SK-N-SH (cell line): ENCODE data around the gene TGFB1I1. TPM values are rescaled to one million over a fixed set of nuclear protein-coding genes. Genes with fewer than 3 reads are reported as not detected.

Source experiments
- CTCF ChIA-PET: fragments of 300-600, 350-600 bp; formaldehyde crosslinking; extraction: SDS; loops from one replicate; lab custom pipeline; 2021; lab: Yijun Ruan, JAX
- POLR2A ChIA-PET: fragments of 350-600 bp; sonication (Branson Sonifier 250); formaldehyde crosslinking; extraction: SDS; loops from one replicate; lab custom pipeline; 2020; ENCODE audit warnings: antibody characterized with exemption, inconsistent platforms; lab: Yijun Ruan, JAX
- DNase-seq: peaks from one replicate; pipeline ENCODE4 v3.0.0; 2012
- H2AFZ ChIP-seq: fragments of 200-600 bp; sonication (generic); 2 replicates; pipeline ENCODE4 v1.8.1; 2016; ENCODE audit warnings: antibody characterized with exemption, mild to moderate bottlenecking, low read depth
- H3F3A ChIP-seq: fragments of 200-600 bp; sonication (generic); replicated peaks from 2 replicates; pipeline ENCODE3; 2016; ENCODE audit warnings: antibody characterized with exemption, mild to moderate bottlenecking; ENCODE audit not compliant: insufficient read depth
- H3K27ac ChIP-seq, 2 experiments: fragments of 200-500 bp in 1 of 2; fragments of 200-600 bp in 1 of 2; sonication (Bioruptor generic) in 1 of 2; sonication (generic), shearing (Covaris generic) in 1 of 2; 2 replicates each; pipeline versions ENCODE4 v1.5.1 to v1.6.1; 2014 to 2016; ENCODE audit warnings: low read depth in 2 of 2, inconsistent platforms in 1 of 2, low read length in 1 of 2, mild to moderate bottlenecking in 1 of 2, mixed read lengths in 1 of 2
- H3K27me3 ChIP-seq: fragments of 200-600 bp; sonication (generic), shearing (Covaris generic); 2 replicates; pipeline ENCODE4 v1.6.1; 2016; ENCODE audit warnings: mixed run types; ENCODE audit not compliant: insufficient read depth
- H3K36me3 ChIP-seq, 2 experiments: fragments of 200-500 bp in 1 of 2; fragments of 200-600 bp in 1 of 2; sonication (Bioruptor generic) in 1 of 2; sonication (generic) in 1 of 2; replicated peaks in 1 of 2; 2 replicates each; pipeline versions ENCODE3 to v1.5.1; 2014 to 2016; ENCODE audit warnings: low read length in 1 of 2, mild to moderate bottlenecking in 1 of 2; ENCODE audit not compliant: insufficient read depth in 2 of 2, control insufficient read depth in 1 of 2
- H3K4me1 ChIP-seq, 2 experiments: fragments of 200-500 bp in 1 of 2; fragments of 200-600 bp in 1 of 2; sonication (Bioruptor generic) in 1 of 2; sonication (generic), shearing (Covaris generic) in 1 of 2; 2 replicates each; pipeline versions ENCODE4 v1.5.1 to v1.6.1; 2014 to 2016; ENCODE audit warnings: low read depth in 1 of 2, low read length in 1 of 2, mixed run types in 1 of 2; ENCODE audit not compliant: insufficient read depth in 2 of 2, control insufficient read depth in 1 of 2
- H3K4me2 ChIP-seq: fragments of 200-600 bp; sonication (generic), shearing (Covaris generic); 2 replicates; pipeline ENCODE4 v1.6.1; 2017; ENCODE audit warnings: mixed run types
- H3K4me3 ChIP-seq, 2 experiments: fragments of 200-500 bp in 1 of 2; fragments of 200-600 bp in 1 of 2; sonication (Bioruptor generic) in 1 of 2; sonication (generic), shearing (Covaris generic) in 1 of 2; 2 replicates each; pipeline versions ENCODE4 v1.5.1 to v1.8.1; 2014 to 2016; ENCODE audit warnings: low read depth in 2 of 2, inconsistent platforms in 1 of 2, low read length in 1 of 2, mild to moderate bottlenecking in 1 of 2, mixed read lengths in 1 of 2, moderate library complexity in 1 of 2
- H3K79me2 ChIP-seq: fragments of 200-600 bp; sonication (generic); 2 replicates; pipeline ENCODE4 v1.8.1; 2017; ENCODE audit warnings: mild to moderate bottlenecking; ENCODE audit not compliant: insufficient read depth
- H3K9ac ChIP-seq: fragments of 200-600 bp; sonication (generic); 2 replicates; pipeline ENCODE4 v1.6.1; 2017; ENCODE audit warnings: mixed run types
- H3K9me2 ChIP-seq: fragments of 200-600 bp; sonication (generic); 2 replicates; pipeline ENCODE4 v1.6.1; 2017; ENCODE audit warnings: mixed run types
- H3K9me3 ChIP-seq: fragments of 200-600 bp; sonication (generic); 2 replicates; pipeline ENCODE4 v1.6.1; 2017; ENCODE audit warnings: mixed run types, mild to moderate bottlenecking, moderate library complexity
- H4K20me1 ChIP-seq: fragments of 200-600 bp; sonication (generic); 2 replicates; pipeline ENCODE4 v1.6.1; 2017; ENCODE audit warnings: mild to moderate bottlenecking, mixed run types; ENCODE audit not compliant: insufficient read depth
- CHD2 ChIP-seq: fragments of 150-350 bp; IDR thresholded peaks from 2 replicates; pipeline ENCODE4 v1.6.1; 2018; ENCODE audit warnings: low read length; ENCODE audit not compliant: partially characterized antibody
- ELF1 ChIP-seq: IDR thresholded peaks from 2 replicates; pipeline ENCODE4 v1.4.0; 2012
- EP300 ChIP-seq, 2 experiments: IDR thresholded peaks; 2 replicates each; pipeline versions ENCODE4 v1.4.0 to v1.6.1; 2012; ENCODE audit warnings: borderline replicate concordance in 1 of 2, low read depth in 1 of 2, low read length in 1 of 2
- GABPA ChIP-seq: IDR thresholded peaks from 2 replicates; pipeline ENCODE4 v1.4.0; 2012; ENCODE audit warnings: low read depth, mild to moderate bottlenecking
- MAX ChIP-seq: IDR thresholded peaks from 2 replicates; pipeline ENCODE4 v1.4.0; 2012; ENCODE audit warnings: low read depth
- MXI1 ChIP-seq: IDR thresholded peaks from 2 replicates; pipeline ENCODE4 v1.6.1; 2012; ENCODE audit warnings: mild to moderate bottlenecking, low read depth, low read length, improper control_type of control experiment
- NRF1 ChIP-seq: IDR thresholded peaks from 2 replicates; pipeline ENCODE4 v1.6.1; 2012; ENCODE audit warnings: low read depth, mild to moderate bottlenecking, low read length
- WGBS: methylation state at CpG from one replicate; pipeline ENCODE4 v1.1.6; 2017; ENCODE audit warnings: low lambda C conversion rate; 5-methylcytosine and 5-hydroxymethylcytosine counted together
- polyA plus RNA-seq, 3 experiments: library from polyadenylated mRNA; depleted of rRNA; stranded (reverse); fragments of >200 nt; gene quantifications; 2 replicates each; pipeline ENCODE4 v1.2.3, GENCODE V29; 2012
- TF ChIP-seq, protein P1 (sequence below): fragments of 150-350 bp; IDR thresholded peaks from 2 replicates; pipeline ENCODE4 v1.6.1; 2016; ENCODE audit warnings: mild to moderate bottlenecking, low read depth, low read length

TGFB1I1 gene
- polyA plus RNA-seq, 1 of the 3 experiments (the other 2 are of a cell fraction) = 29.7 TPM

DNA sequence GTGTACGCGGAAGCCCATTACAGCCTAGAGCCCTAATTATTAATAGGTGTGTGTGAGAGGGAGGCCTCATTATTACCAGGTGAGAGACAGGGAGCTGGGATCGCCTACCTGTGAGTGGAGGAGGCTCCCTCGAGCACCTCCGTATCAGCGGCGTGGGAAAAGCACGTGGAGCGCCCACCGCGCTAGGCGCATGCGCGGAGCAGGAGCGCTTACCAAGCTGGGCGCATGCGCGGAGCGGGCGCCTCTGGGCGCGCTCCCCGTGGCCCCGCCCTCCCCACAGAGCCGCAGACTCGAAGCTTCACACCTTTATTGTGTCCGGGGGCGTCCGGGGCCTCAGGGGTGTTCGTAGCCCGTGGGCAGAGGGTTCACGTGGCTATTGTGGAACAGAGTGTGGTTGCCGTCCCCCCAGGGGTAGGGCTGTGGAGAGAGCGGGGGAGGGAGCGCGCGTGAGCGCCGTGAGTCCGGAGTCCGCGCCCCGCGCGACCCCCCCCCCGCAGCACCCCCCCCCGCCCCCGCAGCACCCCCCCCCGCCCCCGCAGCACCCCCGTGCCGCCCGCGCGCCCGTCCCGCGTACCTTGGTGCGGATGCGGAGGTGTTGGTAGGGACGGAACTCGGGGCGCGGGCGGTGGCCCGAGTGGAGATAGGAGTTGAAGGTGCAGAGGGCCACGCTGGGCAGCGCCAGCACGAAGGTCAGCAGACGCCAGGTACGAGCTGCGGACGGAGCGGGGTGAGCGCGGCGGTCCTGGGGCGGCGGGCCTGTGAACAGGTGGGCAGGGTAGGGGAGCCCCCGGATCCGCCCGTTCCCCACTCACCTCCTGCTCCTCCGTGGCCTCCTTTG is 44.3 kb upstream of the TGFB1I1 start:
- H3K4me1 ChIP-seq = no peaks in the 10 kb centered on the region; a peak in 1 of 4 replicates
- H3K4me3 ChIP-seq = peak overlapping the region in 1 of 2 experiments; percentile 33; a peak in 2 of 4 replicates
- no peak overlapping the region for H3K9ac ChIP-seq
- H3K9me2 ChIP-seq = no peaks in the 10 kb centered on the region
- H3K79me2 ChIP-seq = no peaks in the 10 kb centered on the region
- H4K20me1 ChIP-seq = no peaks in the 10 kb centered on the region
- DNase-seq = peak; percentile 93
- POLR2A ChIA-PET = no interaction called here
- H3K27me3 ChIP-seq = peaks cover 42% of the 10 kb centered on the region
- H3F3A ChIP-seq = no peaks in the 10 kb centered on the region
- CTCF ChIA-PET = interaction anchor here (1.1 to 3.0 kb wide), 3 partner anchors 12 to 30 kb away, joined by 3 to 13 read pairs (median 3); partner anchors contain the start of gene ZNF843
- H3K9me3 ChIP-seq = no peaks in the 10 kb centered on the region
- 44% methylated on average over 29 of the region's 83 CpGs for WGBS
- peak overlapping the region; percentile 59; the same call in 1 of the 2 replicates for H2AFZ ChIP-seq
- H3K4me2 ChIP-seq = peak overlapping the region; percentile 60; the same call in 1 of the 2 replicates
- H3K27ac ChIP-seq = no peak overlapping the region
- H3K36me3 ChIP-seq = no peaks in the 10 kb centered on the region
- no peak for TF ChIP-seq MXI1
- peak; percentile 99 for TF ChIP-seq MAX
- peak; percentile 75 for TF ChIP-seq NRF1

DNA sequence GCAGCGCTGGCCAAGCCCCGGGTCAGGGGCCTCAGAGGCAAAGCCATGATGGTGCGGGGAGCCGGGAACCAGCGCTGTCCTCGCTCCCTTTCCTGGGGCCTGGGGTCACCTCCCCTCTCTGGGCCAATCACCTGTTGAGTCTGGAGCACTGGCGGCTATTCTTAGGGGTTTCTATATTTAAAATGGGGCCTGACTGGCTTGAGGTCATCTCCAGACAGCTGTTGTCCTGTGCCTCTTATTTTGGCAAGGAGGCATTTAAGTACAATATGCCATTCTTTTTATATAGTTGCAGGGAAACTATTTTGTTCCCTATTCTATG is 43.7 kb upstream of the TGFB1I1 start, which contains the start of gene COX6A2:
COX6A2 (minus strand) TSS at position 82 of the 319 bp plus-strand sequence; CDS start at position 47, 35 bp downstream.
- Histone ChIP-seq H3K4me2 (peak within 1 kb of the TSS; percentile 60; the same call in 1 of the 2 replicates), H3K9me3 (no peaks in the 10 kb centered on the region), H3K9ac (no peak within 1 kb of the TSS), H3K79me2 (no peaks in the 10 kb centered on the region), H3K27ac (no peak within 1 kb of the TSS), H3F3A (no peaks in the 10 kb centered on the region), H3K27me3 (peaks cover 36% of the 10 kb centered on the region), H2AFZ (peak within 1 kb of the TSS; percentile 59; the same call in 1 of the 2 replicates), H3K36me3 (no peaks in the 10 kb centered on the region), H4K20me1 (no peaks in the 10 kb centered on the region), H3K4me1 (no peaks in the 10 kb centered on the region; a peak in 1 of 4 replicates), H3K9me2 (no peaks in the 10 kb centered on the region), H3K4me3 (peak within 1 kb of the TSS in 1 of 2 experiments; percentile 33; a peak in 2 of 4 replicates)
- CTCF ChIA-PET = interaction anchor here (1.1 to 3.0 kb wide), 3 partner anchors 11 to 30 kb away, joined by 3 to 13 read pairs (median 3); partner anchors contain the start of gene ZNF843
- no peak for DNase-seq
- 24% methylated on average over 7 of the region's 7 CpGs for WGBS
- POLR2A ChIA-PET = no interaction called here
- TF ChIP-seq GABPA (no peak), MAX (no peak), ELF1 (no peak), CHD2 (no peak), EP300 (IDR thresholded peaks at IDR 0.05; ENCODE audit: borderline replicate concordance in 1 of 2, low read depth in 1 of 2, low read length in 1 of 2) (no peak)
- TF ChIP-seq, protein P1, sequence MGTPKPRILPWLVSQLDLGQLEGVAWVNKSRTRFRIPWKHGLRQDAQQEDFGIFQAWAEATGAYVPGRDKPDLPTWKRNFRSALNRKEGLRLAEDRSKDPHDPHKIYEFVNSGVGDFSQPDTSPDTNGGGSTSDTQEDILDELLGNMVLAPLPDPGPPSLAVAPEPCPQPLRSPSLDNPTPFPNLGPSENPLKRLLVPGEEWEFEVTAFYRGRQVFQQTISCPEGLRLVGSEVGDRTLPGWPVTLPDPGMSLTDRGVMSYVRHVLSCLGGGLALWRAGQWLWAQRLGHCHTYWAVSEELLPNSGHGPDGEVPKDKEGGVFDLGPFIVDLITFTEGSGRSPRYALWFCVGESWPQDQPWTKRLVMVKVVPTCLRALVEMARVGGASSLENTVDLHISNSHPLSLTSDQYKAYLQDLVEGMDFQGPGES = no peak
